ENCODE results near the gene TXNRD2.
A peak's percentile ranks its signal among the peaks of the same experiment; 100 is the strongest.

Gene TXNRD2

GRCh38 chr22:19986011-19986409, 44.4 kb upstream of the TXNRD2 start:
- no peaks in the 10 kb centered on the region for H3K9me3 ChIP-seq (ENCODE audit: control insufficient read depth, insufficient read depth, low read length)
- peaks cover 8% of the 10 kb centered on the region; the same call in 1 of the 2 replicates for H3K36me3 ChIP-seq (ENCODE audit: control insufficient read depth, insufficient read depth, low read length)
- H3K9ac ChIP-seq (ENCODE audit: low read depth, low read length) = no peak overlapping the region
- peak overlapping the region; percentile 82 for H3K4me3 ChIP-seq (ENCODE audit: low read depth, low read length)
- H3K27ac ChIP-seq (ENCODE audit: low read depth, low read length) = no peak overlapping the region
- H3K27me3 ChIP-seq (ENCODE audit: control insufficient read depth, insufficient read depth, low read length) = no peaks in the 10 kb centered on the region
- H3K4me1 ChIP-seq (ENCODE audit: control insufficient read depth, insufficient read depth, low read length) = peaks cover 8% of the 10 kb centered on the region; the same call in 1 of the 2 replicates

DNA sequence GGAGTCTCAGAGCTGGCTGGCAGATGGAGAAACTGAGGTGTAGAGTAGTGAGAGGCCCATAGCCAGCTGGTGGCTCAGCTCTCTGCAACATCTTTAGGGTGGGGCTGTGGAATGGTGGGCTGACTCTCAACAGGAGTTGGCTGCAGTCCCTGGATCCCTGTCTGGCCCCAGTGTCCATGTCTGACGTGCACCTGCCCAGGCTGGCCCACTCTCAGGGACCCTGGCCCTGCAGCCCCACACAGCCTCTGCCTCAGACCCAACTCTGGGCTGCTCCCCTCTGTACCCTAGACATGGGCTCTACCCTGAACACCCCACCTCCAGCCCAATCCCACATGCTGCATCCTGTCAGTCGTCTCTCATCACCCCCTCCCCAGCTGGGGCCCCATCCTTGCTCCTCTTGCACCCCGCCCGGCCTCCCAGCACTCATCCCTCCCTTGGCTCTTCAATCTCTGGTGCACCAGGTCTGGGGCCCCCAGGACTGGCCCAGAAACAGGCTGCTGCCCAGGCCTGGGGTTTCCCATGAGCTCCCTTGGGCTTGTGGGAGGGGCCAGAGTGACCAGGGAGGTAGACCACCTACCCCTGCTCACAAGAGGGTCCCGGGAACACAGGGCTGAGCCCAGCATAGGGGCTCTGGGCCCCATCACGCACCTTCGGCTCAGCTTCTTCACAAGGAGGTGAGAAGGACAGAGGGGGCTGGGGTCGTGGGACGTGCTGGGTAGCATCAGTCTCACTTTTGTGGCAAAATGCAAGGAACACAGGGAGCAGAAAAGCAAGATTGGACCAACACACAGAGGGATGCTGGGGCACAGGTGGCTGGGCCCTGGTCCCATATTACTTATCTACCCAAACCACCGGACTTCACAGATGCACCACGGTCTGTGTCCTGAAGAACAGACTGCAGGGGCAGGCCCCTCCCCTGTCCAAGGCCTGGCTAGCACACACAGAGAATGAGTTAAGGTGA, 43.5 kb upstream of the TXNRD2 start:
- Histone ChIP-seq H3K27me3 (ENCODE audit: control insufficient read depth, insufficient read depth, low read length) (no peaks in the 10 kb centered on the region), H3K27ac (ENCODE audit: low read depth, low read length) (no peak overlapping the region), H3K4me1 (ENCODE audit: control insufficient read depth, insufficient read depth, low read length) (peaks cover 8% of the 10 kb centered on the region; the same call in 1 of the 2 replicates), H3K9ac (ENCODE audit: low read depth, low read length) (no peak overlapping the region), H3K36me3 (ENCODE audit: control insufficient read depth, insufficient read depth, low read length) (peaks cover 13% of the 10 kb centered on the region), H3K9me3 (ENCODE audit: control insufficient read depth, insufficient read depth, low read length) (no peaks in the 10 kb centered on the region), H3K4me3 (ENCODE audit: low read depth, low read length) (no peak overlapping the region)

DNA sequence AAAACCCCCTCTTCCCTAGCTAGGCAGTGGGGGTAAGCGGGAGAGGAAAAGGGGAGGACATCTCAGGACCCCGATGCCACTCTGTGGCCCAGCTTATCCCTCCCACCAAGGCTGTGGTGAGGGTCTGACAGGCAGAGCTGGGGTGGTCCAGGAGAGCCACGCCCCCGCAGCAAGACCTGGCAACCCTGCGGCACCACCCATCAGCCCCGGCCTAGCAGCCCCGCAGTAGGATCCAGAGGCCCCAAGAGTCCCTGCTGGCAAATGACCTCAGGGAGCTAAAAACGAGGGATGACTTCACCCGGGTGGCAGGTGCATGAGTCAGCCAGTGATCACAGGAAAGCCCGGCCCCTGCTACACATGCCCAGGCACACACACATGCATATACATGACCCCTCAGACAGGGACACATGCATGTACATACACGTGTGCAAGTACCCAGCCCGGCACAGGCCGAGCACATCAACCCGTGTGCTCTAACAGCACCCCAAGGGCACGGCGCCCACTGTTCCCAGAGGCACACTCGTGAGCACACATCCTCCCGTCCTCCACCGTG, 42.7 kb upstream of the TXNRD2 start:
- H3K9ac ChIP-seq (ENCODE audit: low read depth, low read length) = no peak overlapping the region
- H3K4me3 ChIP-seq (ENCODE audit: low read depth, low read length) = no peak overlapping the region
- H3K27me3 ChIP-seq (ENCODE audit: control insufficient read depth, insufficient read depth, low read length) = no peaks in the 10 kb centered on the region

DNA sequence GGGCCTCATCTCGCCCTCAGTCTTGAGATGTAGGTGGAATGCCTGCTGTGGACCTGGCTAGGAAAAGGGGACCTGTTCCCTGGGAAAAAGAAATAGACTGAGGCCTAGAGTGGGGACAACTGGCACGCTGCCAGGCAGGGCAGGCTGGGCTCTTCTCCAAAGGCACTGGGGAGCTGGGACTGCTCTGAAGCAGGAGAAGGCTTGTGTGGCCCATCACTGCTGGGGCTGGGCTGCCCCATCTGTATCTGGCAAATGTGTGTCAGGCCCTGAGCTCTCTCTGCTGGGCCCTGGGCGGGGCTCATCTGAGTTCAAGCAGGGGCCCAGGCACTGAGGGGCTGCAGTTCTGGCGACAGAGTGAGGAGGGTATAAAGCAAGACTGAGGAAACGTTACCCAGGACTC, 42.1 kb upstream of the TXNRD2 start:
- Histone ChIP-seq H3K27me3 (ENCODE audit: control insufficient read depth, insufficient read depth, low read length) (no peaks in the 10 kb centered on the region), H3K27ac (ENCODE audit: low read depth, low read length) (peak overlapping the region; percentile 10)

More for the DNA sequence above, 42.7 kb upstream of the TXNRD2 start:
- Histone ChIP-seq H3K9me3 (ENCODE audit: control insufficient read depth, insufficient read depth, low read length) (no peaks in the 10 kb centered on the region), H3K36me3 (ENCODE audit: control insufficient read depth, insufficient read depth, low read length) (peaks cover 21% of the 10 kb centered on the region), H3K27ac (ENCODE audit: low read depth, low read length) (peak overlapping the region; percentile 10), H3K4me1 (ENCODE audit: control insufficient read depth, insufficient read depth, low read length) (peaks cover 8% of the 10 kb centered on the region; the same call in 1 of the 2 replicates)

DNA sequence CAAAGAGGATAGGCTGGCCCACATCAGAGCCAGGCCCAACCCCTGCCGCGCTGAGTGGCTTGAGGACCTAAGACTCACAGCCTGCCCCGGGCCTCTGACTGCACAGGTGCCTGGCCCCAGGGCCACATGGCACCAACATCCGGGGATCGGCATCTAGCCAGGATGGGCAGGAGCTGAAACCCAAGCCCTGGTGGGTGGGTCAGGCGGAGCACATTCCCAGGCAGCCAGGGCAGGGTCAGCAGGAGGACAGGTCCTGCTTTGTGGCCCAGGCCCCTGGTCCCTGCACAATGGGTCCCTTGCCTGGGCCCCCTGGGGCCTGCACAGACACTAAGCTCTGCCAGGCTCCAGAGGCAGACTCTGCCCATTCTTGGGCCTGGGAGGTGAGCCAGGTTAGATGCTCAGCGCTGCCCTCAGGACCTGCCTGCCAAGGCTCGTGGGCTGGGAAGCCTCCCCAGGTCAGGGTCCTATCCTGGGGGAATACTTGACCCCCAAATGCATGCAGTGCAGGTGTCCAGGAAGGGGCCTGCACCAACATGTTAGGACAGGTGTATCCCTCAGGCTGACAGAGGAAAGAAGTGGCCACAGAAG, 41.5 kb upstream of the TXNRD2 start:
- Histone ChIP-seq H3K4me3 (ENCODE audit: low read depth, low read length) (no peak overlapping the region), H3K4me1 (ENCODE audit: control insufficient read depth, insufficient read depth, low read length) (peaks cover 8% of the 10 kb centered on the region; the same call in 1 of the 2 replicates), H3K9me3 (ENCODE audit: control insufficient read depth, insufficient read depth, low read length) (no peaks in the 10 kb centered on the region), H3K9ac (ENCODE audit: low read depth, low read length) (no peak overlapping the region), H3K36me3 (ENCODE audit: control insufficient read depth, insufficient read depth, low read length) (peaks cover 33% of the 10 kb centered on the region), H3K27me3 (ENCODE audit: control insufficient read depth, insufficient read depth, low read length) (no peaks in the 10 kb centered on the region), H3K27ac (ENCODE audit: low read depth, low read length) (no peak overlapping the region)

More for the DNA sequence above, 42.1 kb upstream of the TXNRD2 start:
- H3K4me1 ChIP-seq (ENCODE audit: control insufficient read depth, insufficient read depth, low read length) = peaks cover 8% of the 10 kb centered on the region; the same call in 1 of the 2 replicates
- no peak overlapping the region for H3K9ac ChIP-seq (ENCODE audit: low read depth, low read length)
- H3K36me3 ChIP-seq (ENCODE audit: control insufficient read depth, insufficient read depth, low read length) = peaks cover 26% of the 10 kb centered on the region
- no peak overlapping the region for H3K4me3 ChIP-seq (ENCODE audit: low read depth, low read length)
- no peaks in the 10 kb centered on the region for H3K9me3 ChIP-seq (ENCODE audit: control insufficient read depth, insufficient read depth, low read length)

- Histone ChIP-seq H3K27ac (ENCODE audit: low read depth, low read length) (no peak overlapping the region), H3K27me3 (ENCODE audit: control insufficient read depth, insufficient read depth, low read length) (no peaks in the 10 kb centered on the region), H3K4me1 (ENCODE audit: control insufficient read depth, insufficient read depth, low read length) (peaks cover 5% of the 10 kb centered on the region; the same call in 1 of the 2 replicates), H3K9ac (ENCODE audit: low read depth, low read length) (no peak overlapping the region), H3K4me3 (ENCODE audit: low read depth, low read length) (no peak overlapping the region), H3K36me3 (ENCODE audit: control insufficient read depth, insufficient read depth, low read length) (peaks cover 40% of the 10 kb centered on the region), H3K9me3 (ENCODE audit: control insufficient read depth, insufficient read depth, low read length) (no peaks in the 10 kb centered on the region)
Measured at GRCh38 chr22:19981961-19982920, 40.6 kb upstream of the TXNRD2 start.

DNA sequence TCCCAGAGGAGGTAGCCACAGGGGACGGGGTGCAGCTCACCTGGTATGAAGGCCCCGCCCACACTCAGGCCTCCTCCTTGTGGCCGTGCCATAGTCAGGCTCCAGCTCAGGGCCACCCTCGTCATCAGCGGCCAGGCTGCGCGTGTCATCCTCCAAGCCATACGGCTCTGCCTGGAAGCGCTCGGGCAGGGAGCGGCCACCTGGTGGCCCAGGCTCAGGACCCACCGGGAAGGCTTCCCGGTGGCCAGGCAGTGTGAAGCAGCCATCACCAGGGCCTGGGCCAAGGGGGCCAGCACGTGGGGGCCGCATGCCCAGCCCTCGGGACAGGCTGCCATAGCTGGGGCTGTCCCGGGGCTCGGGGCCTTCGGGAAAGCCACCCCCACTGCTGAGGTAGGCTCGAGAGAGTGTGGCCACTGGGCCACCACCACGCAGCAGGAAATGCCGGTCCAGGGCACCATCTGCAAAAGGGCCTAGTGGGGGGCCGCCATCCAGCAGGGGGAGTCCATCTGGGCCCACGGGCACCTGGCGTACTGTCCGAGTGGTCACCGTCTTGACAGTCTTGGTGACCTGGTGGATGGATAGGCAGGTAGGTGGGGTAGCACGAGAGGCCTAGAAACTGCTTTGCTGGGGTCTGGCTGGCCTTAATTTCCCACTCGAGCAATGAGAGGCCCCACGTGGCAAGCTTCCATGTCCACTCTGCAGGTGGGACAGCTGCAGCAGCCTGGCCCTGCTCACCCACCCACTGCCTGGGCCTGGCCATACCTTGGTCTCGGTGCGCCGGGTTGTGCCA, 39.7 kb upstream of the TXNRD2 start:
- Histone ChIP-seq H3K9me3 (ENCODE audit: control insufficient read depth, insufficient read depth, low read length) (no peaks in the 10 kb centered on the region), H3K27ac (ENCODE audit: low read depth, low read length) (no peak overlapping the region), H3K4me1 (ENCODE audit: control insufficient read depth, insufficient read depth, low read length) (peaks cover 5% of the 10 kb centered on the region; the same call in 1 of the 2 replicates), H3K27me3 (ENCODE audit: control insufficient read depth, insufficient read depth, low read length) (no peaks in the 10 kb centered on the region), H3K4me3 (ENCODE audit: low read depth, low read length) (no peak overlapping the region), H3K36me3 (ENCODE audit: control insufficient read depth, insufficient read depth, low read length) (peaks cover 40% of the 10 kb centered on the region), H3K9ac (ENCODE audit: low read depth, low read length) (no peak overlapping the region)

DNA sequence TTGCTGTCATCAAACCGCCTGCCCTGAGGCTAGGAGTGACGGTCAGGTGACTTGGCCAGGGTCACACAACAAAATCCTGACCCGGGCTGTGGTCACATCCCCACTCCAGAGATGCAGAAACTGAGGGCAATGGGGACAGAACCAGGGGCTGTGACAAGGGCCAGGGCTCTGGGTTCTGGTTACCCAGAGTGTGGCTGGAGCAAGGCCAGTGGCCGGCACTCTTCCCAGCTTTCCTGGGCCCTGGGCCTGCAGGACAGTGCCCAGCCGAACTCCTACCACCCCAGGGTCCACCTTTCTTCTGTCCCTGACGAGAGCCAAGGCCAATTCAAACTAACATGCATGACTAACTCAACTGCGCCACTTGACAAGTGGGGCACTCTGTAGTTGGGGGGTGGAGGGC, 39.1 kb upstream of the TXNRD2 start:
- Histone ChIP-seq H3K9me3 (ENCODE audit: control insufficient read depth, insufficient read depth, low read length) (no peaks in the 10 kb centered on the region), H3K4me1 (ENCODE audit: control insufficient read depth, insufficient read depth, low read length) (no peaks in the 10 kb centered on the region; the same call in 1 of the 2 replicates), H3K36me3 (ENCODE audit: control insufficient read depth, insufficient read depth, low read length) (peaks cover 40% of the 10 kb centered on the region), H3K27ac (ENCODE audit: low read depth, low read length) (no peak overlapping the region), H3K4me3 (ENCODE audit: low read depth, low read length) (no peak overlapping the region), H3K27me3 (ENCODE audit: control insufficient read depth, insufficient read depth, low read length) (no peaks in the 10 kb centered on the region), H3K9ac (ENCODE audit: low read depth, low read length) (no peak overlapping the region)

GRCh38 chr22:19979712-19980493, 38.3 kb upstream of the TXNRD2 start:
- H3K4me1 ChIP-seq (ENCODE audit: control insufficient read depth, insufficient read depth, low read length) = peaks cover 8% of the 10 kb centered on the region
- peaks cover 40% of the 10 kb centered on the region for H3K36me3 ChIP-seq (ENCODE audit: control insufficient read depth, insufficient read depth, low read length)
- H3K27ac ChIP-seq (ENCODE audit: low read depth, low read length) = no peak overlapping the region
- H3K9ac ChIP-seq (ENCODE audit: low read depth, low read length) = no peak overlapping the region
- no peak overlapping the region for H3K4me3 ChIP-seq (ENCODE audit: low read depth, low read length)
- no peaks in the 10 kb centered on the region for H3K27me3 ChIP-seq (ENCODE audit: control insufficient read depth, insufficient read depth, low read length)
- H3K9me3 ChIP-seq (ENCODE audit: control insufficient read depth, insufficient read depth, low read length) = no peaks in the 10 kb centered on the region

Data from HUES48 (cell line).